Stimulated activated CD8-positive, alpha-beta memory T cell treated with anti-CD3 and anti-CD28 coated beads, Interleukin-2, amount 100 ng/mL, for 48 hours (primary cell): ENCODE data around the gene ADARB2.

Experiments used
- DNase-seq, 2 donors: peaks; one replicate each; pipeline ENCODE4 v3.0.0-alpha.2; 2020; ENCODE audit warnings: low read depth in 2 of 2

The ADARB2 gene

GRCh38 chr10:1158066-1158465 is 579.3 kb downstream of the ADARB2 start:
- no peak for DNase-seq

- no peak for DNase-seq
These were observed 579.8 kb downstream of the ADARB2 start for GRCh38 chr10:1157615-1157933.

- DNase-seq, result no peak
These were observed 580.3 kb downstream of the ADARB2 start for GRCh38 chr10:1156921-1157614.

- no peak for DNase-seq
These were observed 580.8 kb downstream of the ADARB2 start for GRCh38 chr10:1156616-1156886.

GRCh38 chr10:1155791-1156615 is 581.3 kb downstream of the ADARB2 start:
- no peak for DNase-seq

- DNase-seq, result no peak
These were observed 582.6 kb downstream of the ADARB2 start for GRCh38 chr10:1154531-1155295.

- DNase-seq, result no peak
These were observed 583.4 kb downstream of the ADARB2 start for GRCh38 chr10:1153805-1154351.

- no peak for DNase-seq
These were observed 584.0 kb downstream of the ADARB2 start for GRCh38 chr10:1153251-1153763.

GRCh38 chr10:1152386-1153250 is 584.7 kb downstream of the ADARB2 start:
- DNase-seq, result no peak

- no peak for DNase-seq
These were observed 586.0 kb downstream of the ADARB2 start for GRCh38 chr10:1151076-1152033.

- no peak for DNase-seq
These were observed 586.7 kb downstream of the ADARB2 start for GRCh38 chr10:1150638-1150955.

GRCh38 chr10:1149793-1150637 is 587.3 kb downstream of the ADARB2 start:
- peak in 1 of 2 donors; percentile 8 for DNase-seq

GRCh38 chr10:1148855-1149605 is 588.3 kb downstream of the ADARB2 start:
- DNase-seq, result no peak

GRCh38 chr10:1147810-1148209 is 589.5 kb downstream of the ADARB2 start:
- DNase-seq, result no peak

GRCh38 chr10:1142596-1142995 is 594.7 kb downstream of the ADARB2 start:
- no peak for DNase-seq

GRCh38 chr10:1141701-1142100 is 595.6 kb downstream of the ADARB2 start:
- no peak for DNase-seq

- DNase-seq, result no peak
These were observed 596.1 kb downstream of the ADARB2 start for GRCh38 chr10:1141261-1141660.

- no peak for DNase-seq
These were observed 598.8 kb downstream of the ADARB2 start for GRCh38 chr10:1138529-1138928.
